Bronchial epithelial cell (primary cell): ENCODE results near the gene SPEG. TPM values are rescaled to one million over a fixed set of nuclear protein-coding genes. Genes with fewer than 3 reads are reported as not detected.

Experiments used
- DNase-seq: peaks from one replicate; pipeline ENCODE4 v3.0.0-alpha.2; 2010; ENCODE audit warnings: low read depth
- FAIRE-seq: peaks from 2 replicates; lab custom pipeline; 2011; peaks lifted over from hg19 to GRCh38; lab: Jason Lieb, UNC
- H3K27me3 ChIP-seq: 2 replicates; pipeline ENCODE4 v1.5.1; 2011; ENCODE audit warnings: low read length; ENCODE audit not compliant: control insufficient read depth, insufficient read depth
- H3K36me3 ChIP-seq: 2 replicates; pipeline ENCODE4 v1.5.1; 2011; ENCODE audit warnings: low read length; ENCODE audit not compliant: control insufficient read depth, insufficient read depth
- H3K4me3 ChIP-seq: 2 replicates; pipeline ENCODE4 v1.5.1; 2011; ENCODE audit warnings: mild to moderate bottlenecking, low read depth, low read length, control low read depth
- CTCF ChIP-seq: IDR thresholded peaks from 2 replicates; pipeline ENCODE4 v1.5.1; 2011; ENCODE audit warnings: mild to moderate bottlenecking, moderate library complexity, low read length, control low read depth, inconsistent platforms; ENCODE audit not compliant: insufficient read depth, severe bottlenecking
- total RNA-seq: library from RNA; depleted of rRNA; stranded (reverse); fragments of >200 nt; gene quantifications from 2 replicates; pipeline ENCODE4 v1.2.1, GENCODE V29; 2014

Gene SPEG
- total RNA-seq, 1 donor from 2014 or later = 1.8 TPM

- peaks cover 21% of the 10 kb centered on the region for H3K36me3 ChIP-seq
- DNase-seq = no peak
- peaks cover 7% of the 10 kb centered on the region for H3K27me3 ChIP-seq
- H3K4me3 ChIP-seq = no peak overlapping the region
- TF ChIP-seq CTCF = no peak
- no peak for FAIRE-seq
Observed at GRCh38 chr2:219505585-219505984, 70.9 kb downstream of the SPEG start.

GRCh38 chr2:219506153-219506801 lies 71.6 kb downstream of the SPEG start:
- Histone ChIP-seq H3K4me3 (no peak overlapping the region), H3K27me3 (peaks cover 13% of the 10 kb centered on the region), H3K36me3 (peaks cover 21% of the 10 kb centered on the region)
- no peak for TF ChIP-seq CTCF
- FAIRE-seq (no peak), DNase-seq (no peak)

- H3K36me3 ChIP-seq = peaks cover 19% of the 10 kb centered on the region
- no peak for TF ChIP-seq CTCF
- peaks cover 17% of the 10 kb centered on the region for H3K27me3 ChIP-seq
- H3K4me3 ChIP-seq = no peak overlapping the region
- no peak for FAIRE-seq
- no peak for DNase-seq
Observed at GRCh38 chr2:219506802-219507526, 72.3 kb downstream of the SPEG start.

GRCh38 chr2:219507581-219508443 lies 73.2 kb downstream of the SPEG start:
- Histone ChIP-seq H3K36me3 (peaks cover 14% of the 10 kb centered on the region), H3K27me3 (peaks cover 25% of the 10 kb centered on the region), H3K4me3 (no peak overlapping the region)
- DNase-seq (no peak), FAIRE-seq (no peak)
- no peak for TF ChIP-seq CTCF

GRCh38 chr2:219508444-219508734 lies 73.7 kb downstream of the SPEG start:
- H3K36me3 ChIP-seq = peaks cover 13% of the 10 kb centered on the region
- FAIRE-seq (no peak), DNase-seq (no peak)
- no peak for TF ChIP-seq CTCF
- H3K4me3 ChIP-seq = no peak overlapping the region
- peaks cover 31% of the 10 kb centered on the region for H3K27me3 ChIP-seq
